Measurements from ENCODE around the gene LY6G6D. TPM values are rescaled to one million over a fixed set of nuclear protein-coding genes. Genes with fewer than 3 reads are reported as not detected.

The LY6G6D gene
- total RNA-seq, 1 experiment from 2014 or later: not detected

GRCh38 chr6:31719001-31719400 is 3.9 kb downstream of the LY6G6D start:
- no peaks in the 10 kb centered on the region for H3K36me3 ChIP-seq (ENCODE audit: insufficient read depth, low read length, poor library complexity, severe bottlenecking)
- intact Hi-C loops (cut with micrococcal nuclease; ENCODE audit: unreplicated experiment): no loop called here
- no peaks in the 10 kb centered on the region for H3K9me3 ChIP-seq (ENCODE audit: low read depth, low read length, poor library complexity, severe bottlenecking)
- no peaks in the 10 kb centered on the region for H3K27me3 ChIP-seq (replicated peaks; ENCODE audit: insufficient read depth, low read depth, low read length, poor library complexity)
- H3K4me1 ChIP-seq (ENCODE audit: insufficient read depth, low read length, poor library complexity, severe bottlenecking): no peaks in the 10 kb centered on the region
- CTCF ChIA-PET: no interaction called here
- TF ChIP-seq EZH2 (IDR thresholded peaks at IDR 0.05; ENCODE audit: borderline replicate concordance, low read depth, low read length, poor library complexity, severe bottlenecking): no peak
- TF ChIP-seq, protein P1, sequence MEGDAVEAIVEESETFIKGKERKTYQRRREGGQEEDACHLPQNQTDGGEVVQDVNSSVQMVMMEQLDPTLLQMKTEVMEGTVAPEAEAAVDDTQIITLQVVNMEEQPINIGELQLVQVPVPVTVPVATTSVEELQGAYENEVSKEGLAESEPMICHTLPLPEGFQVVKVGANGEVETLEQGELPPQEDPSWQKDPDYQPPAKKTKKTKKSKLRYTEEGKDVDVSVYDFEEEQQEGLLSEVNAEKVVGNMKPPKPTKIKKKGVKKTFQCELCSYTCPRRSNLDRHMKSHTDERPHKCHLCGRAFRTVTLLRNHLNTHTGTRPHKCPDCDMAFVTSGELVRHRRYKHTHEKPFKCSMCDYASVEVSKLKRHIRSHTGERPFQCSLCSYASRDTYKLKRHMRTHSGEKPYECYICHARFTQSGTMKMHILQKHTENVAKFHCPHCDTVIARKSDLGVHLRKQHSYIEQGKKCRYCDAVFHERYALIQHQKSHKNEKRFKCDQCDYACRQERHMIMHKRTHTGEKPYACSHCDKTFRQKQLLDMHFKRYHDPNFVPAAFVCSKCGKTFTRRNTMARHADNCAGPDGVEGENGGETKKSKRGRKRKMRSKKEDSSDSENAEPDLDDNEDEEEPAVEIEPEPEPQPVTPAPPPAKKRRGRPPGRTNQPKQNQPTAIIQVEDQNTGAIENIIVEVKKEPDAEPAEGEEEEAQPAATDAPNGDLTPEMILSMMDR (conservative IDR thresholded peaks at IDR 0.05; ENCODE audit: low read depth, low read length): no peak
- no peak overlapping the region for H3K27ac ChIP-seq (ENCODE audit: low read depth, low read length, poor library complexity, severe bottlenecking)
- no peak for DNase-seq (ENCODE audit: low spot score)
- POLR2A ChIA-PET (ENCODE audit: low non-redundant PET): no interaction called here
- no TSS peak for BruUV-seq (replicated peaks)
- no peak overlapping the region for H3K4me3 ChIP-seq (ENCODE audit: low read depth, low read length, poor library complexity, severe bottlenecking)

GRCh38 chr6:31720196-31720770 is 5.1 kb downstream of the LY6G6D start:
- no peaks in the 10 kb centered on the region for H3K9me3 ChIP-seq (ENCODE audit: low read depth, low read length, poor library complexity, severe bottlenecking)
- H3K27me3 ChIP-seq (replicated peaks; ENCODE audit: insufficient read depth, low read depth, low read length, poor library complexity): no peaks in the 10 kb centered on the region
- no TSS peak for BruUV-seq (replicated peaks)
- POLR2A ChIA-PET (ENCODE audit: low non-redundant PET): no interaction called here
- CTCF ChIA-PET: no interaction called here
- no peak for TF ChIP-seq EZH2 (IDR thresholded peaks at IDR 0.05; ENCODE audit: borderline replicate concordance, low read depth, low read length, poor library complexity, severe bottlenecking)
- TF ChIP-seq, protein P1 (conservative IDR thresholded peaks at IDR 0.05; ENCODE audit: low read depth, low read length): no peak
- DNase-seq (ENCODE audit: low spot score): no peak
- H3K36me3 ChIP-seq (ENCODE audit: insufficient read depth, low read length, poor library complexity, severe bottlenecking): no peaks in the 10 kb centered on the region
- H3K4me1 ChIP-seq (ENCODE audit: insufficient read depth, low read length, poor library complexity, severe bottlenecking): no peaks in the 10 kb centered on the region
- H3K27ac ChIP-seq (ENCODE audit: low read depth, low read length, poor library complexity, severe bottlenecking): no peak overlapping the region
- no peak overlapping the region for H3K4me3 ChIP-seq (ENCODE audit: low read depth, low read length, poor library complexity, severe bottlenecking)
- intact Hi-C loops (cut with micrococcal nuclease; ENCODE audit: unreplicated experiment): no loop called here

GRCh38 chr6:31721351-31722020 is 6.3 kb downstream of the LY6G6D start, which contains the start of gene LY6G6C:
Gene LY6G6C (minus strand): TSS chr6:31721746. CDS start chr6:31721679, 67 bp downstream.
- Histone ChIP-seq H3K9me3 (ENCODE audit: low read depth, low read length, poor library complexity, severe bottlenecking) (no peaks in the 10 kb centered on the region), H3K27me3 (replicated peaks; ENCODE audit: insufficient read depth, low read depth, low read length, poor library complexity) (no peaks in the 10 kb centered on the region), H3K4me1 (ENCODE audit: insufficient read depth, low read length, poor library complexity, severe bottlenecking) (no peaks in the 10 kb centered on the region), H3K27ac (ENCODE audit: low read depth, low read length, poor library complexity, severe bottlenecking) (no peak within 1 kb of the TSS), H3K36me3 (ENCODE audit: insufficient read depth, low read length, poor library complexity, severe bottlenecking) (no peaks in the 10 kb centered on the region), H3K4me3 (ENCODE audit: low read depth, low read length, poor library complexity, severe bottlenecking) (no peak within 1 kb of the TSS)
- no peak for DNase-seq (ENCODE audit: low spot score)
- ChIA-PET POLR2A (ENCODE audit: low non-redundant PET) (no interaction called here), CTCF (no interaction called here)
- intact Hi-C loops (cut with micrococcal nuclease; ENCODE audit: unreplicated experiment): no loop called here
- BruUV-seq (replicated peaks): no TSS peak
- TF ChIP-seq, protein P1 (conservative IDR thresholded peaks at IDR 0.05; ENCODE audit: low read depth, low read length): no peak
- TF ChIP-seq EZH2 (IDR thresholded peaks at IDR 0.05; ENCODE audit: borderline replicate concordance, low read depth, low read length, poor library complexity, severe bottlenecking): no peak
